ENCODE results near the gene RPS10.
A peak's percentile ranks its signal among the peaks of the same experiment; 100 is the strongest.
"Not testable (repeated sequence)": the region's sequence is repeated elsewhere in the genome, so short reads cannot be mapped to it uniquely, and the experiment has no call there.

The RPS10 gene

GRCh38 chr6:34391786-34392496 is 33.9 kb downstream of the RPS10 start:
- DNase-seq: peak; percentile 50 to 61

- DNase-seq: no peak
These were observed 34.4 kb downstream of the RPS10 start for GRCh38 chr6:34391473-34391785.

- no peak for DNase-seq
These were observed 35.1 kb downstream of the RPS10 start for GRCh38 chr6:34390531-34391472.

GRCh38 chr6:34389034-34389433 is 36.8 kb downstream of the RPS10 start:
- no peak for DNase-seq

GRCh38 chr6:34388421-34388820 is 37.4 kb downstream of the RPS10 start:
- no peak for DNase-seq

DNA sequence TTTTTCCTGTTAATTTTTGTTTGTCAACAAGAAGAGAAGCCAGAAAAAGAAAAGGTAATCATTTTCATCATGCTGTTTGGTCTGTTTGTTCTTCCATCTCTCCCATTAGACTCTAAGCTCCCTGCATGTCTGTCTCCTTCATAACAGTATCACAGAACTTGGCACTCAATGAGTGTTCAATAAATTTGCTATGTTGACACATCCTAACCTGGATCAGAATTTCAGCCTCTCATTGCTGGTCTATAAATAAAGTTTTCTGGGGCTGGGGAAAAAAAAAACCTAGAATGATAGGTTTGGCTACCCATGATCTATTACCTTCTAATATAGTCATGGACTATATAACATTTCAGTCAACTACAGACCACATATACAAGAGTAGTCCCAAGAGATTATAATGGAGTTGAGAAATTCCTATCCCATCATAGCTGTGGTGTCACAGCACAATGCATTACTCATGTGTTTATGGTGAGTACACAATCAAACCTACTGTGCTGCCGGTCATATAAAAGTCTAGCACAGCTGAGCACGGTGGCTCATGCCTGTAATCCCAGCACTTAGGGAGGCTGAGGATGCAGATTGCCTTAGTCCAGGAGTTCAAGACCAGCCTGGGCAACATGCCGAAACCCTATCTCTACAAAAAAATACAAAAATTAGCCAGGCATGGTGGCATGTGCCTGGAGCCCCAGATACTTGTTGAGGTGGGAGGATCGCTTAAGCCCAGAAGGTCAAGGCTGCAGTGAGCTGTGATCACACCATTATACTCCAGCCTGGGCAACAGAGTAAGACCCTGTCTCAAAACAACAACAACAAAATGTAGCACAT is 39.3 kb downstream of the RPS10 start:
- no peak for DNase-seq

DNA sequence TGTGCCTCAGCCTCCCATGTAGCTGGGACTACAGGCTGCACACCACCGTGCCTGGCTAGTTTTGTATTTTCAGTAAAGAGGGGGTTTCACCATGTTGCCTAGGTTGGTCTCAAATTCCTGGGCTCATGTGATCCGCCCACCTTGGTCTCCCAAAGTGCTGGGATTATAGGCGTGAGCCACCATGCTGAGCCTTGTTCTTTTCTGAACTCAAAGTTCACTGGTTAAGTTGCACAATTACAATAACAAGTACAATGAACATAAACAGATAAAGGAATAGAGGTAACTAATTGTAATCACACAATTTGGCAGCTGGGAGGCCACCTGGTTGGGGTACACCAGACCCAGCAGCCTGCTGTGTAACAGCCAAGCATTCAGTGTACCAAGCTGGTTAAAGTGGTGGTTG is 40.1 kb downstream of the RPS10 start:
- no peak for DNase-seq

DNA sequence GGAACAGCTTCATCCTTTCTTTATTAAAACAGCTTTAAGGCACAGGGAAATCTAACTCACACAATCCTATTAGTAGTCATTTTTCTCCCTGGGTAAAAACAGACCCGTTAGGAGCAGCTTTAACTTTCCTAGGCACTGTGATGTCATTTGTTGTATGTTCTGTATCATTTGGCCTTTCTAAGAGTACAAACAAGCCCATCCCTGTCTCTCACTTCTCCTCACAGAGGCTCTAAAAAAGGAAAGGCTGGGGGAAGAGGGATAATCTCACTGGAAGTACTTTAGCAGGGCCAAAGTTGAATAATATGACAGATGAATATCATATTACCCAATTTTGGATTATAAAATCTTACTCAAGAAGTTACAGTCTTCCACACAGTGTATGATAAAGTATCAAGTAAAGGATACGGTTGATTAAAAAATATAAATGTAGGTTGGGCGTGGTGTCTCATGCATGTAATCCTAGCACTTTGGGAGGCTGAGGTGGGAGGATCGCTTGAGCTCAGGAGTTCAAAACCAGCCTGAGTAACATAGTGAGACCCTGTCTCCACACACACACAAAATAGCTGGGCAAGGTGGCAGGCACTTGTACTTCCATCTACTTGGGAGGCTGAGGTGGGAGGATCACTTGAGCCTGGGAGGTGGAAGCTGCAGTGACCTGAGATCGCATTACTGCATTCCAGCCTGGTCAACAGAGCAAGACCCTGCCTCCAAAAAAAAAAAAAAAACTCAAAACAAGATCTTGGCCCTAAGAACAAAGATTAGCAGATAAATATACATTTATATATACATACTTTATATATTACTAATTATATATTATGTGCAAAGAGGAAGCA is 41.3 kb downstream of the RPS10 start:
- no peak for DNase-seq

GRCh38 chr6:34383656-34384320 is 42.1 kb downstream of the RPS10 start:
- no peak for DNase-seq

DNA sequence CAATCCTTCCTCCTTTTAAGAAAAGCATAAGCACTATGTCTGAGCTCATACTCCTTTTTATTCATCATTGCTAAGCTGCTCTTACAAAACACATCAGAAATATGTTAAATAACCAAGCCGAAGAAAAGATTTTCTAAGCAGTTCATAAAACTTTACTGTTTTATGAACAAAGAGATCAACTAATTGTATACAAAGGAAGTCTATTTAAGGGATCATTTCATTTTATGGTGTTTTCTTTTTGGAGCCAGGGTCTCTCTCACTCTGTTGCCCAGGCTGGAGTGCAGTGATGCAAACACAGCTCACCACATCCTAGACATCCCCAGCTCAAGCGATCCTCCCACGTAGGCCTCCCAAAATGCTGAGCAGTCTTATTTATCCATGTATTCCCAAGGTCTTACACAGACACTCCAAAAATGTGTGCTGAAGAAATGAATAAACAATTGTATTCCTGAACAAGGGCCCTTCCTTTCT is 42.7 kb downstream of the RPS10 start:
- DNase-seq: no peak

DNA sequence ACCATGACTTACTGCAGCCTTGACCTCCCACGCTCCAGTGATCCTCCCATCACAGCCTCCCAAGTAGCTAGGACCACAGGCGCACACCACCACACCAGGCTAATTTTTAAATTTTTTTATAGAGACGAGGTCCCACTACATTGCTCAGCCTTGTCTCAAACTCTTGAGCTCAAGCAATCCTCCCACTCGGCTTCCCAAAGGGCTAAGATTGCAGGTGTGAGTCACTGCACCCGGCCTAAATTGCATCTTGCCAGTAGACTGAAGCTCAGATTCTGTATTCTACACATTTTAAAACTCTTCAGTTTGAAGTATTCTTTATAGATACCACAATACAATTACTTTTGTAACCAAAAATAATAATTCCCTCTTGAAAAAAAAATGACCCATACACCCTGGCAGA is 44.8 kb downstream of the RPS10 start:
- no peak for DNase-seq

- no peak for DNase-seq
These were observed 47.4 kb downstream of the RPS10 start for GRCh38 chr6:34378470-34378869.

- no peak for DNase-seq
These were observed 47.9 kb downstream of the RPS10 start for GRCh38 chr6:34377984-34378383.

DNA sequence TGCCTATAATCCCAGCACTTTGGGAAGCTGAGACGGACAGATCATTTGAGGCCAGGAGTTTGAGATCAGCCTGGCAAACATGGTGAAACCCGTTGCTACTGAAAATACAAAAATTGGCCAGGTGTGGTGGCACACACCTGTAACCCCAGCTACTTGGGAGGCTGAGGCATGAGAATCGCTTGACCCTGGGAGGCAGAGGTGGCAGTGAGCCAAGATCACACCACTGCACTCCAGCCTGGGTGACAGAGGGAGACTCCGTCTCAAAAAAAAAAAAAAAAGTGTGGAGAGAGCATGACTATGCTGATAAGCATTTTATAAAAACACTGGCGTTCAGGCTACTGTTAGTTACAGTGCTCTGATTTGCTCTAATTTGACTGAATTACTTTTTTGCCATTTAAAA is 48.3 kb downstream of the RPS10 start:
- DNase-seq: not testable (repeated sequence)

DNA sequence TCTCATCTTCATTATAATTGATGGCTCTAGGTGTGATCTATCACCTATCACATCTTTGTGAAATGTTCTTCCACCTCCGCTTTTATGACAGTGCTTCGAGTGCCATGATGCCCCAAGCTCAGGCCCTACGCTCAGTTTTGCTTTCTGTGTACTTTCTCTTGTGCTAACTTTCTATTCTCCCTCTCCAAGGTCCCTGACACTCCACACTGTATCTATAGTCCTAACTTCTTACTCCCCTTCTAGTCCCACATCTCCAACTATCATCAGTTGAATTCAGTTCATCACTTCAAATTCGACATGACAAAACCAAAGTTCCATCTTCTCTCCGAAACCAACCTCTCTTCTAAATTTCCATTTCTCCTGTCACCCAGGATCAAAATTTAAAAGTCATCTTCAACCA is 50.0 kb downstream of the RPS10 start:
- no peak for DNase-seq

DNA sequence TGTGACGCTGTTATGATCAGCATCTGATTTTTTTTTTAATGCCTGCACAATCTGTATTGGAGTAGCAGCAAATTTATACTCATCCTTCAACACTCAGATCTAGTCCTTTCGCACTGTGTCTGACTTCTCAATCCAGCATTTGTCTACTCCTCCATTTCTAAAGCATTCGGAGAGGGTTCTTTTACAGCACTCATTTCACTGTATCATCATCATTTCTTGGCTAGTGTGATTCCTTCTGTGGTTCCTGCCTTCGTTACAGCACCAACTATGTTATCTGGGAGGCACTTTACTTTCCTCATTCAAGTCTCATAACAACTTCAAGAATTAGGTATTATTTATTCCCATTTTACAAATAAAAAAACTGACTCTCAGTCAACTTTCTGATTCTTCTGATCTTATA is 51.4 kb downstream of the RPS10 start:
- no peak for DNase-seq

- DNase-seq: no peak
These were observed 51.8 kb downstream of the RPS10 start for GRCh38 chr6:34374069-34374468.

DNA sequence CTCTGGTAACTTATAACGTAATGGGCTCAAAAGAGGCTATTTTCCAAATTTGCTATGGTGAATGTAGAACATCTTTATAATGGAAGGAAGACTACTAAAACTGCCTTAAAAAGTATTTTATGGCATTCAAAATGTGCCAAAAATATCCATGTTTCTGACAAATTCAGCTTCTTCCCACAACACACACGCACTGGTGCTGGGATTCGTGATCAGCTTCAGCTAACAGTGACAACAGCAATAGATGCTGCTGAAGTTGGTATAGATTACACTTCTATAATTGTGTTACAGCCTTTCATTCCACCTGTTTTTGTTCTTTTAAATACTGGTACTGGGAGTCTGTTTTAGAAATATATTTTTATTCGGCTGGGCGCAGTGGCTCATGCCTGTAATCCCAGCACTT is 52.4 kb downstream of the RPS10 start:
- DNase-seq: no peak

DNA sequence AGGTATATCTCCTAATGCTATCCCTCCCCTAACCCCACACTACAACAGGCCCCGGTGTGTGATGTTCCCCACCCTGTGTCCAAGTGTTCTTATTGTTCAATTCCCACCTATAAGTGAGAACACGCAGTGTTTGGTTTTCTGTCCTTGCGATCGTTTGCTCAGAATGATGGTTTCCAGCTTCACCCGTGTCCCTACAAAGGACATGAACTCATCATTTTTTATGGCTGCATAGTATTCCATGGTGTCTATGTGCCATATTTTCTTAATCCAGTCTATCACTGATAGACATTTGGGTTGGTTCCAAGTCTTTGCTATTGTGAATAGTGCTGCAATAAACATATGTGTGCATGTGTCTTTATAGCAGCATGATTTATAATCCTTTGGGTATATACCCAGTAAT is 54.0 kb downstream of the RPS10 start:
- DNase-seq: not testable (repeated sequence)

DNA sequence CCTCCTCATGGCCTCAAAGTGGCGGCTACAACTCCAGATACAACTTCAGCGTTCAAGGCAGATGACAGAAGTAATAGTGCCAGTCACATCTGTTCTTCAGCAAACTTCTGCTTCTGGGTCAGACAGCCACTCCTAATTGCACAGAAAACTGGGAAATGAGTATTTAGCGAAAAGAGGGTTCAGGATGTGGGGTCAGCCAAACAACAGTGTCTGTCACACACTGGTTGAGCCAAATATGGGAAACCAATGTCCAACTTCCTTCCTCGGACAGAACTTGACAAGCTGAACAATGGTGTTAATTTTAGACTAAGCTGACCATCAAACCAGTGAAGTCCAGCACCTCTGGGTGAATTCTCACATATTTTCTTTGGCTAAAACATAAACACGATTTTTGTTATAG is 55.5 kb downstream of the RPS10 start:
- no peak for DNase-seq

GRCh38 chr6:34369385-34369784 is 56.5 kb downstream of the RPS10 start:
- DNase-seq: no peak

All from activated CD4-positive, alpha-beta T cell treated with anti-CD3 and anti-CD28 coated beads, Interleukin-2, amount 50 U/mL, for 48 hours (primary cell).